CD14-positive monocyte (primary cell): Measurements from ENCODE around the gene CCNY. TPM values are rescaled to one million over a fixed set of nuclear protein-coding genes. Genes with fewer than 3 reads are reported as not detected.

Experiments used
- DNase-seq, 3 donors: peaks; one replicate each; pipeline ENCODE4 v3.0.0-alpha.2; 2011 to 2022
- H2AFZ ChIP-seq: 2 replicates; pipeline ENCODE4 v1.6.0; 2012; ENCODE audit warnings: mild to moderate bottlenecking, low read depth, low read length, inconsistent platforms; ENCODE audit not compliant: insufficient read depth, poor library complexity, severe bottlenecking
- H3K27ac ChIP-seq, 2 donors: 1 replicate in 1 of 2; 2 replicates in 1 of 2; pipeline ENCODE4 v1.5.1; 2012 to 2013; ENCODE audit warnings: low read length in 2 of 2, control low read depth in 1 of 2, inconsistent platforms in 1 of 2, low read depth in 1 of 2, mild to moderate bottlenecking in 1 of 2
- H3K27me3 ChIP-seq, 2 donors: one replicate each; pipeline versions ENCODE4 v1.6.0 to v1.6.1; 2011 to 2013; ENCODE audit warnings: low read length in 2 of 2; ENCODE audit not compliant: control insufficient read depth in 2 of 2, insufficient read depth in 2 of 2
- H3K36me3 ChIP-seq, 2 donors: replicated peaks in 1 of 2; 1 replicate in 1 of 2; 2 replicates in 1 of 2; pipeline versions ENCODE4 v1.5.1 to v1.6.1; 2012 to 2013; ENCODE audit warnings: low read length in 2 of 2, control low read depth in 1 of 2, inconsistent platforms in 1 of 2, mild to moderate bottlenecking in 1 of 2; ENCODE audit not compliant: insufficient read depth in 2 of 2, control insufficient read depth in 1 of 2
- H3K4me1 ChIP-seq, 2 donors: 1 replicate in 1 of 2; 2 replicates in 1 of 2; pipeline versions ENCODE4 v1.5.1 to v1.6.1; 2012 to 2013; ENCODE audit warnings: low read length in 2 of 2, control low read depth in 1 of 2, inconsistent platforms in 1 of 2, mild to moderate bottlenecking in 1 of 2, moderate library complexity in 1 of 2; ENCODE audit not compliant: insufficient read depth in 2 of 2, control insufficient read depth in 1 of 2
- H3K4me2 ChIP-seq: replicated peaks from 2 replicates; pipeline ENCODE3; 2012; ENCODE audit warnings: low read length, moderate library complexity, mild to moderate bottlenecking; ENCODE audit not compliant: poor library complexity, severe bottlenecking; ENCODE audit errors: extremely low read depth
- H3K4me3 ChIP-seq, 3 experiments: fragments of 200-600 bp in 1 of 3; sonication (generic) in 1 of 3; replicated peaks in 1 of 3; 1 replicate in 2 of 3; 2 replicates in 1 of 3; pipeline ENCODE4 v1.5.1; 2011 to 2013; ENCODE audit warnings: low read length in 3 of 3, mild to moderate bottlenecking in 3 of 3, control low read depth in 2 of 3, low read depth in 2 of 3, inconsistent platforms in 1 of 3, moderate library complexity in 1 of 3
- H3K79me2 ChIP-seq: 2 replicates; pipeline ENCODE4 v1.6.0; 2012; ENCODE audit warnings: mild to moderate bottlenecking, control low read depth, inconsistent platforms, low read length, moderate library complexity; ENCODE audit not compliant: insufficient read depth
- H3K9ac ChIP-seq: 2 replicates; pipeline ENCODE4 v1.6.0; 2017; ENCODE audit warnings: low read length, mild to moderate bottlenecking; ENCODE audit not compliant: insufficient read depth, poor library complexity, severe bottlenecking
- H3K9me3 ChIP-seq, 2 donors: replicated peaks in 1 of 2; 1 replicate in 1 of 2; 2 replicates in 1 of 2; pipeline versions ENCODE4 v1.5.1 to v1.6.1; 2012 to 2013; ENCODE audit warnings: low read length in 2 of 2, control low read depth in 1 of 2; ENCODE audit not compliant: control insufficient read depth in 1 of 2, insufficient read depth in 1 of 2
- H4K20me1 ChIP-seq: 2 replicates; pipeline ENCODE4 v1.6.0; 2012; ENCODE audit warnings: mild to moderate bottlenecking, low read length, control low read depth, moderate library complexity; ENCODE audit not compliant: insufficient read depth
- H3K27ac Mint-ChIP-seq, 7 donors: one replicate each; pipeline ENCODE4 v1.8.0; 2020; ENCODE audit warnings: mild to moderate bottlenecking in 7 of 7, mixed read lengths in 7 of 7, moderate library complexity in 6 of 7, inconsistent platforms in 2 of 7
- H3K27me3 Mint-ChIP-seq, 3 donors: one replicate each; pipeline ENCODE4 v1.8.0; 2021 to 2022; ENCODE audit warnings: low read depth in 3 of 3, mild to moderate bottlenecking in 3 of 3, mixed read lengths in 3 of 3, moderate library complexity in 3 of 3, inconsistent platforms in 1 of 3
- H3K36me3 Mint-ChIP-seq, 2 donors: one replicate each; pipeline ENCODE4 v1.8.0; 2020; ENCODE audit warnings: mixed read lengths in 2 of 2, inconsistent platforms in 1 of 2, mild to moderate bottlenecking in 1 of 2
- H3K4me1 Mint-ChIP-seq: one replicate; pipeline ENCODE4 v1.8.0; 2020; ENCODE audit warnings: mild to moderate bottlenecking, mixed read lengths
- H3K4me3 Mint-ChIP-seq, 2 donors: one replicate each; pipeline ENCODE4 v1.8.0; 2020; ENCODE audit warnings: mild to moderate bottlenecking in 2 of 2, mixed read lengths in 2 of 2, moderate library complexity in 1 of 2
- H3K9me3 Mint-ChIP-seq, 7 donors: one replicate each; pipeline ENCODE4 v1.8.0; 2020 to 2022; ENCODE audit warnings: mixed read lengths in 7 of 7, mild to moderate bottlenecking in 6 of 7, moderate library complexity in 6 of 7, inconsistent platforms in 2 of 7
- CTCF ChIP-seq: fragments of 200-600 bp; IDR thresholded peaks from one replicate; pipeline ENCODE4 v1.8.0; 2022; ENCODE audit warnings: antibody characterized with exemption, mild to moderate bottlenecking
- WGBS: methylation state at CpG from one replicate; pipeline ENCODE4 v1.1.5; 2013; ENCODE audit warnings: missing lambda C conversion rate; ENCODE audit not compliant: insufficient coverage; 5-methylcytosine and 5-hydroxymethylcytosine counted together
- intact Hi-C, 2 donors: fragments of 100-400 bp; cut with micrococcal nuclease; formaldehyde crosslinking; loops; one replicate each; pipeline versions ENCODE4 v1.15.0 to v1.15.1; 2023
- polyA plus RNA-seq, 3 donors: library from polyadenylated mRNA; depleted of rRNA in 1 of 3; unstranded in 2 of 3; stranded (reverse) in 1 of 3; fragments of 300-500 nt in 2 of 3; fragments of >200 nt in 1 of 3; fragmentation: Illumina TruSeq in 2 of 3; gene quantifications; 1 replicate in 2 of 3; 2 replicates in 1 of 3; pipeline ENCODE4 v1.2.3, GENCODE V29; 2012 to 2021

Gene CCNY
- polyA plus RNA-seq, 3 donors: 39.9 to 116 (median 64.8) TPM

DNA sequence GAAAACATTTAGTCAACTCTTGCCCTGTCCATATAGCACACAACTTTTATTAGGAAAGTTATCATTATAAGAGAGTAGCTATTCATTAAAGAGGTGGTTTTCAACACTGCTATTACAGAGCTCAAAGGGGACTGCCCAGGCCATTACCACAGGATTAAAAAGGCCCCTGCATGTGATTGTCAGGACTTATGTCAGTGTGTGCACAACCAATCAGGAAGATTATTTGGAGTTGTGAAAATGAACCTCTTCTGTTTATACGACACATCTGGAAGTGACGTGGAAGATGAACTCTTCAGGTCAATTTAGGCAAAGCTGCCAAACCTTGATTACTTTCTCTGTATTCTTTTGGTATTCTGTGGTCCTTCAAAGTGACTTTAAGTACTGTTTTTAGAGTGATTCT is 14.7 kb downstream of the CCNY start:
- 81% methylated on average over 2 of the region's 2 CpGs for WGBS
- Histone ChIP-seq H3K27me3 (no peaks in the 10 kb centered on the region), H3K4me2 (no peak overlapping the region), H3K9me3 (no peaks in the 10 kb centered on the region), H3K79me2 (peaks cover 100% of the 10 kb centered on the region), H3K9ac (no peak overlapping the region), H3K4me1 (peaks cover 19 to 43% of the 10 kb centered on the region in 2 donors), H3K27ac (no peak overlapping the region), H3K36me3 (no peaks in the 10 kb centered on the region), H2AFZ (no peak overlapping the region), H3K4me3 (no peak overlapping the region), H4K20me1 (peaks cover 100% of the 10 kb centered on the region)
- DNase-seq: peak in 1 of 3 donors; percentile 22
- H3K9me3 Mint-ChIP-seq: peaks cover 0 to 2% (median 0%) of the 10 kb centered on the region in 7 donors
- peaks cover 85% of the 10 kb centered on the region for H3K4me1 Mint-ChIP-seq
- peaks cover 0 to 3% (median 0%) of the 10 kb centered on the region in 3 donors for H3K27me3 Mint-ChIP-seq
- TF ChIP-seq CTCF: no peak
- H3K4me3 Mint-ChIP-seq: no peak overlapping the region
- H3K36me3 Mint-ChIP-seq: peaks cover 9 to 13% of the 10 kb centered on the region in 2 donors
- no peak overlapping the region for H3K27ac Mint-ChIP-seq
- intact Hi-C loops: no loop called here

DNA sequence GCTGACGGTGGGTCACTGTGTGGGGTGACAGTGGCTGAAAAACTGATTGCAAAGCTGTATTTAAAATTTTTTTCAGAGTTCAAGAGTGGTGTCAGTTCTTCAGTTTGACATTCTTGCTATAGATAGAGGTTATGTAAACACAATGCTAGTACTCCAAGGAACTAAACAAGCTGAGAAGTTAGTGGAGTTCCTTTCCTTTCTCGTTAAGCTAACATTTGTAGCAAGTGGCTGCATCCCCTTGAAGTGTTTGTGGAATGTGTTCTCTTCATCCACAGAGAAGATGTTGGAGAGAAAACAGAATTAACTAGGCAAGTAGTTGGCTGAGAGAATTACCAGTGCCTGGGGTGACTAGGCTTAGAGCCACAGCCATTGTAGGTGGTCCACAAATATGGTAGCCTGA is 15.8 kb downstream of the CCNY start:
- intact Hi-C loops: no loop called here
- no peak overlapping the region for H2AFZ ChIP-seq
- no peak overlapping the region for H3K27ac ChIP-seq
- H3K4me3 Mint-ChIP-seq: no peak overlapping the region
- no peaks in the 10 kb centered on the region for H3K36me3 ChIP-seq
- peaks cover 84% of the 10 kb centered on the region for H3K4me1 Mint-ChIP-seq
- peaks cover 11 to 13% of the 10 kb centered on the region in 2 donors for H3K36me3 Mint-ChIP-seq
- H3K79me2 ChIP-seq: peaks cover 99% of the 10 kb centered on the region
- TF ChIP-seq CTCF: no peak
- H3K9me3 Mint-ChIP-seq: peaks cover 0 to 2% (median 0%) of the 10 kb centered on the region in 7 donors
- no peak overlapping the region for H3K27ac Mint-ChIP-seq
- H3K9me3 ChIP-seq: no peaks in the 10 kb centered on the region
- H4K20me1 ChIP-seq: peaks cover 100% of the 10 kb centered on the region
- no peak for DNase-seq
- H3K4me1 ChIP-seq: peaks cover 21 to 41% of the 10 kb centered on the region in 2 donors
- no peaks in the 10 kb centered on the region for H3K27me3 ChIP-seq
- no peak overlapping the region for H3K9ac ChIP-seq
- no peak overlapping the region for H3K4me3 ChIP-seq
- WGBS: no CpG with 5 or more reads among the region's 2 CpGs
- H3K27me3 Mint-ChIP-seq: peaks cover 0 to 3% (median 0%) of the 10 kb centered on the region in 3 donors
- no peak overlapping the region for H3K4me2 ChIP-seq
